ES-I3 (cell line): ENCODE results near the gene HACD2.

Experiments
- H3K36me3 ChIP-seq: 2 replicates; pipeline ENCODE4 v1.6.1; 2013; ENCODE audit warnings: mild to moderate bottlenecking, low read length, control low read depth, moderate library complexity; ENCODE audit not compliant: insufficient read depth
- H3K4me1 ChIP-seq: 2 replicates; pipeline ENCODE4 v1.6.1; 2013; ENCODE audit warnings: mild to moderate bottlenecking, control low read depth, low read length; ENCODE audit not compliant: insufficient read depth
- H3K9ac ChIP-seq: 2 replicates; pipeline ENCODE4 v1.6.1; 2013; ENCODE audit warnings: low read depth, mild to moderate bottlenecking, low read length, moderate library complexity
- H3K9me3 ChIP-seq: 2 replicates; pipeline ENCODE4 v1.6.1; 2013; ENCODE audit warnings: mild to moderate bottlenecking, low read length, moderate library complexity; ENCODE audit not compliant: control insufficient read depth, insufficient read depth

Gene HACD2

DNA sequence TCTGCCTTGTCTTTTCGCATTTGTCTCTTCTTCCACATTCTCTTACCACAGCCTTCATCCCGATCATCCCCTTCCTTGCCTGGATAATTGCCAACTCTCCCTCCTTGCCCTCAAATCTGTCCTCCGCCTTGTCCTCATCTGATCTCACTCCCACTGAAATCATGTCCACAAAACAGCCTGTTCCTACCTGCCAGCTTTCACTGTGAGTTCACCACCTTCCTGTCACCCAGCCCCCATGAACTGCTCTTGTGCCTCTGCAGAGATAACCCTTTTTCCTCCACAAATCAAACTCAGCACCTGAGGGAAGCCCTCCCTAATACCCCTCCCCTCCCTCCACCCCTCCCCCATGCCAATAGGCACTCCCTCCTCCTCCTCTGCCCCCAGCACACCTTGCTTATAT lies 131.2 kb downstream of the HACD2 start:
- H3K9ac ChIP-seq, result no peak overlapping the region
- peaks cover 11% of the 10 kb centered on the region for H3K4me1 ChIP-seq
- no peaks in the 10 kb centered on the region for H3K36me3 ChIP-seq
- H3K9me3 ChIP-seq, result no peaks in the 10 kb centered on the region

- no peaks in the 10 kb centered on the region for H3K9me3 ChIP-seq
- H3K4me1 ChIP-seq, result 0 out of 2 replicates have a peak, but pooled peaks cover 3% of the 10 kb centered on the region
- no peaks in the 10 kb centered on the region for H3K36me3 ChIP-seq
- no peak overlapping the region for H3K9ac ChIP-seq
Observed at GRCh38 chr3:123451186-123451585, 133.7 kb downstream of the HACD2 start.

DNA sequence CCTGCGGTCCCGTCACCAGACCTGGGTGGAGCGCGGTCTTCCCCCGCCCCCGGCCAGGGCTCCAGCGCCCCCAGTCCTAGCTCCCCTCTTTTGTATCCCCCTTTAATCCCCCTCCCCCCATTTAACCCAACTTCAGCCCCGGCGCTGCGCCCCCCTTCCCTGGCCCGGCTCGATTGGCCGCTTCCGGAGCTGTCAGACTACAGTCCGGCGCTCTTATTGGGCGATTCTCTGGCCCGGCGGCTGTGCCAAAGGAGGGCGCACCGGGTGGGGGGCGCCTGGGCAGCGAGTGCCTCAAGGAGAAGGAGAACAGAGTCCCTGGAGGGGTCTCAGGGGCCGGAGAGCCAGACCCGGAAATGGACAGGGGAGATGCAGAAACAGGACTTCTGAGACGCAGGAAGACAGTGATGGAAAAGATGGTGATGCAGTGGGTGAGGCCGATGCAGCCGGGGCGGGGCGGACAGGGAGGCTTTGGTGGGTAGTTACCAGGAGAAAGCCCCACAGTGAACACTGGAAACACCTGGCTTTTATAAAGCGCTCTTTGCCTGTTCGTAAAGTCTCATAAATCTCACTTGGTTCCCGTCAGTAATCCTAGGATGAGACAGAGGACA lies 134.8 kb downstream of the HACD2 start:
- peak overlapping the region; percentile 81 for H3K9ac ChIP-seq
- H3K36me3 ChIP-seq, result no peaks in the 10 kb centered on the region
- H3K9me3 ChIP-seq, result no peaks in the 10 kb centered on the region
- 0 out of 2 replicates have a peak, but pooled peaks cover 3% of the 10 kb centered on the region for H3K4me1 ChIP-seq

GRCh38 chr3:123449102-123449996 lies 135.5 kb downstream of the HACD2 start:
- peak overlapping the region; percentile 81 for H3K9ac ChIP-seq
- no peaks in the 10 kb centered on the region for H3K9me3 ChIP-seq
- 0 out of 2 replicates have a peak, but pooled peaks cover 3% of the 10 kb centered on the region for H3K4me1 ChIP-seq
- H3K36me3 ChIP-seq, result no peaks in the 10 kb centered on the region

DNA sequence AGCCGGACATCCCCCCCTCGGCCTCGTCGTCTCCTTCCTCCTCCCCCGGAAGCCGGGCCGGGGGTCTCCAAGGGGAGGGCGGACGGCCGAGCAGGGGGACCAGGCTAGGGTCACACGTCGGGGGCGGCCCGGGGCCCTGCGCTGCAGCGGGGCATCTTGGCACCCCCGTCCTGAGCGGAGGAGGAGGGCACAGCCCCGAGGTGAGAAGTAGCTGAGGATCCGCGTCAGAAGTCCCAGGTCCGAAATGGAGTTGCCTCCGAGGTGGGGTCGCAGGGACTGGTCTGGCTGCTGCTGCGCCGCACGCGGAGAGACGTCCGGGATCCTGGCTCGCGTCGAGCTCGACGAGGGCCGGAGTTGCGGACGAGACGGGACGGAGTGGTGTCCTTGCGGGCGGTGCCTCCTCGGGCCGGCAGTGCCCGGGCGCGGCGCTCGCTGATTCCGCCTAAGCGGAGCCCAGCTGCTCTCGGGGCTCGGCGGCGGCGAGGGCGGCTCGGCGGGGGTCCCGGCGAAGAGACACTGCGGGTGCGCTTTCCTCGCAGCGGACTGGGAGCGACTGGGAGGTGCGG lies 136.2 kb downstream of the HACD2 start, which contains the start of gene ADCY5:
TSS of gene ADCY5 (minus strand) at position 555 of the 566 bp plus-strand sequence. CDS start at position 10, 545 bp downstream.
- Histone ChIP-seq H3K9ac (peak within 1 kb of the TSS; percentile 81), H3K4me1 (0 out of 2 replicates have a peak, but pooled peaks cover 3% of the 10 kb centered on the region), H3K9me3 (no peaks in the 10 kb centered on the region), H3K36me3 (no peaks in the 10 kb centered on the region)

- H3K9ac ChIP-seq, result peak overlapping the region; percentile 62; the same call in 1 of the 2 replicates
- no peaks in the 10 kb centered on the region for H3K9me3 ChIP-seq
- no peaks in the 10 kb centered on the region for H3K36me3 ChIP-seq
- H3K4me1 ChIP-seq, result 0 out of 2 replicates have a peak, but pooled peaks cover 3% of the 10 kb centered on the region
Observed at GRCh38 chr3:123447749-123448517, 136.9 kb downstream of the HACD2 start.

GRCh38 chr3:123447416-123447748 lies 137.5 kb downstream of the HACD2 start:
- Histone ChIP-seq H3K9ac (no peak overlapping the region), H3K36me3 (no peaks in the 10 kb centered on the region), H3K4me1 (0 out of 2 replicates have a peak, but pooled peaks cover 3% of the 10 kb centered on the region), H3K9me3 (no peaks in the 10 kb centered on the region)

DNA sequence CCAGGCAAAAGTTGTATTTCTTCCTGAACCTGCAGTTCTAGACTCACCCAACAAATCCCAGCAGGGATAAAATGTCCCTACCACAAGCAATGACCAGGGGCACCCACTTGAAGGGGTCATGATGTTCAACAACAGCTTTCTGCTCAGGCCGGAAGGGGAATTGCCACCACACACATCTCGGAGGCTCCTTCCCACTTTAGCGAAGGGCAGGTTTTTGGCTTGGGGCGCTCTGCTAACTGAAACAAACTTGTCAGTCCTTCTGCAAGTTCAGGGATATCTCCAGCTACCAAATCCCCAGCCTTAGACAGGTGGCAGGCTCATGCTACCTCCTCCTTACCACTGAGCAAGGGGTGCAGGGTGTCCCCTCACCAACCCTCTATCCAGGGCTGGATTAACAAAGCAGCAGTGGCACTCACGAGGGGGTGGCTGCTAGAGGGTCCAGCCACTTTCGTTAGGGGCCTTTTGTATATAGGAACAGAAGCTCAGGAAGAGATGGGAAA lies 138.2 kb downstream of the HACD2 start:
- Histone ChIP-seq H3K9ac (no peak overlapping the region), H3K4me1 (0 out of 2 replicates have a peak, but pooled peaks cover 3% of the 10 kb centered on the region), H3K36me3 (no peaks in the 10 kb centered on the region), H3K9me3 (no peaks in the 10 kb centered on the region)

DNA sequence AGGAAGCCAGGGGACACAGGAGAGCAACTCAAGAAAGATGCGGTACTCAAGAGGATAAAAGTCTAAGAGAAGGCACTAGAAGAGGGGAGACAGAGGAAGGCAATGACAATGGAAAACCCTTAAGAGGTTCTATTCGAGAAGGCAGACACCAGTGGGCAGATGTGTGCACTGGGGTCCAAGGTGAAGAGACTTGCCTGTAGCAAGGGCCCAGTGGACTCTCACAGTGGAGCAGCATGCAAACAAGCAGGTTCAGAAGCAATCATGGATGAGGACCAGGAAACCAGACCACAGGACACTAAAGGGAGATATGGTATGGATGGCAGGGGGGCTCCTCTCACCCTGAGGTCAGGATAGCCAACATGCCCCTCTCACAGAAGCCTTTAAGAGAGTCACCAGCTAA lies 138.6 kb downstream of the HACD2 start:
- no peaks in the 10 kb centered on the region for H3K36me3 ChIP-seq
- H3K4me1 ChIP-seq, result 0 out of 2 replicates have a peak, but pooled peaks cover 3% of the 10 kb centered on the region
- H3K9ac ChIP-seq, result no peak overlapping the region
- H3K9me3 ChIP-seq, result no peaks in the 10 kb centered on the region

DNA sequence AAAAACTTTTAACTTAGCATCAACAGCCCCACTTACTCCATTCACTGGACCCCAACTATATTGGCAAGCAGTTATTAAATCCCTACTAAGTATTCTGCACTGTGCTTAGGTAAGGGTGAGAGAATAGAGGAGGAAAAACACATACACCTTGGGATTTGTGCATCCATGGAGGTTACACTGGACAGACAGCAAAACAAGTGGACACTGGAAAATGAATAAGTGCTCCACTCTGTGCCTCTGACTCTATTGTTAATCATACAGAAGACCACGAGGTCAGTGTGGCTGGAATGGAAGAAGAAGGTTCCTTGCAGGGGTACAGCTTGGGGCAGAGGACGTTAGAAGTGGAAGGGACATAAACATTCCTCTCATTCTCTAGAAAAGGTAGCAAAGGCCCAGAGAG lies 139.2 kb downstream of the HACD2 start:
- H3K9ac ChIP-seq, result no peak overlapping the region

DNA sequence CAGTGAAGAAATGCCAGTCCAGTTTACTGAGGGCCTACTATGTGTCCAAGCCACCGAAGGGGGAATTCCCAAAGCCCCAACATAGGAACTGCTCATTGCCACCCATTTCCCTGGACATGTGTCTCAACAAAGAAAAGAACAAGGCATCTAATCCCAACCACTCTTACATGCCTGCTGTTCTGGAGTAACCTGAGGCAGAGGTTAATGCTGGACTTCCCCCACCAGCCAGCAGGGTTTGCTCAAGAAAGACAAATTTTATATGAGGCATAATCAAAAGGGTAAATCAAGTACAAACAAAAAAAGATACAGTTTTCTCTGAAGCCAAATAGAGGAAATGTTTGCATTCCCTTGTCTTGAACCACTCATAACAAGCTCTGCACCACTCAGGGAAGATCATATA lies 140.1 kb downstream of the HACD2 start:
- H3K36me3 ChIP-seq, result no peaks in the 10 kb centered on the region
- H3K9me3 ChIP-seq, result no peaks in the 10 kb centered on the region
- H3K9ac ChIP-seq, result no peak overlapping the region
- H3K4me1 ChIP-seq, result no peaks in the 10 kb centered on the region

More for the DNA sequence above, 139.2 kb downstream of the HACD2 start:
- Histone ChIP-seq H3K36me3 (no peaks in the 10 kb centered on the region), H3K4me1 (0 out of 2 replicates have a peak, but pooled peaks cover 3% of the 10 kb centered on the region), H3K9me3 (no peaks in the 10 kb centered on the region)

DNA sequence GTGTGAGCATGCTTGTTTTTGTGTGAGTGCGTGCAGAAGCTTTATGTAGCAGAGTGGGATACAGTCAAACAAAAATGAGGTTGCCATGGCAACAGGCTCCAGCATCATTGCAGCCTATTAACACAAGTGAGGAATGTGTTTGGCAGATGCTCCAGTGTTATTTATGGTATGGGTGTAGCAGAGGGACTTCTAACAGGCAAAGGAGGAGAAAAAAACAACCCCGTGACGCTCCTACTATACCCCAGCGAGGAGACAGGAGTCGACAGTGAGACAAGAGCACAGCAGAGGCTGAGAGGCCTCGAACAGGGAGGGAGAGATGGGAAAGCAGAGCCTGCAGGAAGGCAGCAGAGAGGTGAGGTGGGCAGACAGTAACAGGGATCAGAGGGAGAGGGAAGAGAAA lies 140.8 kb downstream of the HACD2 start:
- no peaks in the 10 kb centered on the region for H3K36me3 ChIP-seq
- no peaks in the 10 kb centered on the region for H3K9me3 ChIP-seq
- H3K9ac ChIP-seq, result no peak overlapping the region
- no peaks in the 10 kb centered on the region for H3K4me1 ChIP-seq

- H3K4me1 ChIP-seq, result no peaks in the 10 kb centered on the region
- no peaks in the 10 kb centered on the region for H3K9me3 ChIP-seq
Observed at GRCh38 chr3:123442908-123443307, 141.9 kb downstream of the HACD2 start.

DNA sequence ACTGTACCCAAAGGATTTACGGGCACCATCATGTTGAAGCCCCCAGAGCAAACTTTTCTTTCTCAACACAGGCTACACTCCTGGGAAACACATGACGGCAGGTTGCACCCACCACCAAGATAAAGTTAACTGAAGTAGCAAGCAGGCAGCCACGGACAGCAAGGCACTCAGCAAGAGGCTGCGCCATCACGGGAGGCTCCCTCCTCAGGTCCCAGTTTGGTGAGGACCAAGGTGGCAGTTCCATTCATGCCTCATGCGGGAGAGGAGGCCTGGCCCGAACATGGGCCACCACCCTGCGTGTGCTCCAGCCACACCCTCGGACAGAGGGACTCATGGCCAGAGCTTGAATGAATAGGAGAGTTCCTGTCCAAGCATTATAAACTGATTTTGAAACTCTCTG lies 142.7 kb downstream of the HACD2 start:
- no peaks in the 10 kb centered on the region for H3K9me3 ChIP-seq
- H3K9ac ChIP-seq, result no peak overlapping the region
- H3K36me3 ChIP-seq, result no peaks in the 10 kb centered on the region
- H3K4me1 ChIP-seq, result no peaks in the 10 kb centered on the region

More at GRCh38 chr3:123442908-123443307, 141.9 kb downstream of the HACD2 start:
- no peaks in the 10 kb centered on the region for H3K36me3 ChIP-seq
- H3K9ac ChIP-seq, result no peak overlapping the region
